GM12872 (cell line): ENCODE results near the gene TPM1.

Source experiments
- CTCF ChIP-seq: IDR thresholded peaks from 3 replicates; pipeline ENCODE4 v1.5.1; 2011; ENCODE audit warnings: low read depth, mild to moderate bottlenecking, low read length, moderate library complexity; ENCODE audit not compliant: insufficient read depth

TPM1 gene

DNA sequence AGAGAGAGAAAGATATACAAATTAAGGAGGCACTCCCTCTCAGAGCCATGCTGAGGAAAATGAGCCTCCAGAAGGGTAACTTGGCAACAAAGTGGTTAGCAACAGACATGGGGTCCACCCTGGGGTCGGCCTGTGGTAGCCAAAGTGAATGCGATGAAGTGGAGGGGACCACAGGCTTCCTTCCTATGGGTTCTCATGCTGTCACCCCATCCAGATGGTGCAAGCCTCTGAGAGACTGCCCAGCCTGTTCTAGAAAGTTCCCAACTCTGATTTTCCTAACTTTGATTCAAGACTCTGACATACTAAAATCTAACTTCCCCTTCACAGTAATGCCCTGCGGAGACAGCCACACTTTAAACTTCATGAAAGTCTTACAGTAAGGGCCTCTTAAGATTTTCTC, 60.9 kb downstream of the TPM1 start:
- TF ChIP-seq CTCF, result no peak

DNA sequence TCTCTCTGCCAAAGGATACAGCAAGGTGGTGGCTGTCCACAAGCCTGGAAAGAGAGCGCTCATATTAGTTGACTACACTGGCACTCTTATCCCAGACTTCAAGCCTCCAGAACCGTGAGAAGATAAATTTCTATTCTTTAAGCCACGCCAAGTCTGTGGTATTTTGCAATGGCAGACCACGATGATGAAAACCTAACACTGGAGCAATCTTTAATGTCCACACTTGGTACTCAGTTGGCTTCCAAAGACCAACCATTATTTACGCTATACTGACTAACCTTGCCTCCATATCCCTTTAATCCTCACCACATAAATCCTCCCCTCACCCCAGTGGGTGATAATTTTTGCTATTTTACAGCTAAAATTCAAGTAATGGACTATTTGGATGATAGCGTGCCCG, 62.2 kb downstream of the TPM1 start:
- TF ChIP-seq CTCF, result no peak

- TF ChIP-seq CTCF, result no peak
These were observed 65.5 kb downstream of the TPM1 start for GRCh38 chr15:63107895-63108546.

DNA sequence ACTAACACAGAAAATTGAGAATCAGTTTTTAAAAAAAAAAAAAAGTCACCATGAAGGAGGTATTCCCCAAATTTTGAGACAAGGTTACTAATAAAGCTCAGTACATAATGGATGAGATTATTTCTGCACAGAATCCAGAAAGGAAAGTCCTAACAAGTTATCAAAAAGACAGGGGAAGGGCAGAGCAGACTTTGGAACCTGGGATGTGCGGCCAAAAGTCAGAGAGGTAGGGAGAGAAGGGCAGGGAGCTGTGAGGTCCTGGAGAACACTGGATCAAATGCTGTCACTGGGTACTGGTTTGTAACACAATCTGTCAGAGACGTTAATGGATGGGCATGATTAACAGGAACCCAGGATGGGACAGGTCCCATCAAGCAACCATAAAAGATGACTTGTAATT, 67.0 kb downstream of the TPM1 start:
- no peak for TF ChIP-seq CTCF

GRCh38 chr15:63109920-63110319, 67.4 kb downstream of the TPM1 start:
- no peak for TF ChIP-seq CTCF

GRCh38 chr15:63110428-63111026, 68.0 kb downstream of the TPM1 start:
- no peak for TF ChIP-seq CTCF

GRCh38 chr15:63111481-63111880, 68.9 kb downstream of the TPM1 start:
- no peak for TF ChIP-seq CTCF

DNA sequence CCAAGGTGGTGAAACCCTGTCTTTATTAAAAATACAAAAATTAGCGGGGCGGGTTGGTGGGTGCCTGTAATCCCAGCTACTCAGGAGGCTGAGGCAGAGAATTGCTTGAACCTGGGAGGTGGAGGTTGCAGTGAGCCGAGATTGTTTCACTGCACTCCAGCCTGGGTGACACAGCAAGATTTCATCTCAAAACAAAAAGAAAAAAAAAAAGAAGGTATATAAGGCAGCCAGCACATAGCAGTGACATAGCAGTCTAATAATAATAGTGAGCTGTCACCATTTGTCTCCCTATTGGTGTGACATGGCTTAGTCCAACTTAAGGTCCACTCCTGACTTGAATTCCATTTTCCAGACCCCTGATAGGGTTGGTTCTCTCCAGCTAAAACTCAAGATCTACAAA, 70.3 kb downstream of the TPM1 start:
- TF ChIP-seq CTCF, result no peak
